GM21526 (cell line): ENCODE data around the gene MLC1.

Source experiments
- ATAC-seq: cut with Tn5 transposase; IDR thresholded peaks from one replicate; pipeline ENCODE4 v1.9.1; 2021; ENCODE audit warnings: moderate library complexity; ENCODE audit not compliant: unreplicated experiment, low FRiP score

Gene MLC1

GRCh38 chr22:50040717-50041116 lies 44.5 kb downstream of the MLC1 start:
- ATAC-seq: no peak

DNA sequence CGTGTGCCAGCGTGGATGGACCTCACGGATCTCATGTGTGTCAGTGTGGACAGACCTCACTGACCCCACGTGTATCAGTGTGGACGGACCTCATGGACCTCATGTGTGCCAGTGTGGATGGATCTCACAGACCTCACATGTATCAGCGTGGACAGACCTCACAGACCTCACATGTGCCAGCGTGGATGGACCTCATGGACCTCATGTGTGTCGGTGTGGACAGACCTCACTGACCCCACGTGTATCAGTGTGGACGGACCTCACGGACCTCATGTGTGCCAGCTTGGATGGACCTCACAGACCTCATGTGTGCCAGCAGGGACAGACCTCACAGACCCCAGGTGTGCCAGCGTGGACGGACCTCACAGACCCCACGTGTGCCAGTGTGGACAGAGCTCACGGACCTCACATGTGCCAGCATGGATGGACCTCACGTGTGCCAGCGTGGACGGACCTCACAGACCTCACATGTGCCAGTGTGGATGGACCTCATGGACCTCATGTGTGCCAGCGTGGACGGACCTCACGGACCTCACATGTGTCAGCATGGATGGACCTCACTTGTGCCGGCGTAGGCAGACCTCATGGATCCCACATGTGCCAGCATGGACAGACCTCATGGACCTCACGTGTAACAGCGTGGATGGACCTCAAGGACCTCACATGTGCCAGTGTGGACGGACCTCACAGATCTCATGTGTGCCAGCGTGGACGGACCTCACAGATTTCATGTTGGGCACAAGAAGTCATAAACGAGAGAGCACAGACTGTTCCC lies 45.4 kb downstream of the MLC1 start:
- no peak for ATAC-seq

DNA sequence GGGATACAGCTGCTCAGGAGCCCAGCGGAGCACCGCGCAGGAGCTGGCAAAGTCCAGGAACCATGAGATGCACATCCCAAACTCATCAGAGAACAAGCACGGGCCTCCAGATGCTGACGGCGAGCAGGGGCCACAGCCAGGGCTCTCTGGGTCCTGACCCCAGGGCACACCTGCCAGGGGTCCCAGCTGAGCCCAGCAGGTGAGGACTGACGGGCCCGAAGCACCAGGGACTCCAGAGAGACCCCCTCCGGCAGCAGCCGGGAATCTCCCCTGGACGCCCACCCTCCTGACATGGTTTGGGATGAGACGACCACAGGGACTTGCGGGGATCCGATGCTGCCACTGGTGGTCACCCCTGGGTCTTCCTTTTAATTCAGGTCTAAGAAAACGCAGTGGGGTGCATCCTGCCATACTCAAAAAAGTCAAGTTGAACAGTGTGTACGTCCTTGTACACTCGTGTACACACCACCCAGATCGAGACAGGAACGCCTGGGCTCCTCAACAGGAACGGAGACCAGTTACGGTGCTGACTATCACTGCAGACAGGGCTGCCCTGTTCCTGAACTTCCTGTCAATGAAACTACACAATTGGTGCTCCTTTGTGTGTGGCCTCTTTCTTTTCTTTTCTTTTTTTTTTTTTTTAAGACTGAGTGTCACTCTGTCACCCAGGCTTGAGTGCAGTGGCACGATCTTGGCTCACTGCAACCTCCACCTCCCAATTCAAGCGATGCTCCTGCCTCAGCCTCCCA lies 49.1 kb downstream of the MLC1 start:
- ATAC-seq: no peak

DNA sequence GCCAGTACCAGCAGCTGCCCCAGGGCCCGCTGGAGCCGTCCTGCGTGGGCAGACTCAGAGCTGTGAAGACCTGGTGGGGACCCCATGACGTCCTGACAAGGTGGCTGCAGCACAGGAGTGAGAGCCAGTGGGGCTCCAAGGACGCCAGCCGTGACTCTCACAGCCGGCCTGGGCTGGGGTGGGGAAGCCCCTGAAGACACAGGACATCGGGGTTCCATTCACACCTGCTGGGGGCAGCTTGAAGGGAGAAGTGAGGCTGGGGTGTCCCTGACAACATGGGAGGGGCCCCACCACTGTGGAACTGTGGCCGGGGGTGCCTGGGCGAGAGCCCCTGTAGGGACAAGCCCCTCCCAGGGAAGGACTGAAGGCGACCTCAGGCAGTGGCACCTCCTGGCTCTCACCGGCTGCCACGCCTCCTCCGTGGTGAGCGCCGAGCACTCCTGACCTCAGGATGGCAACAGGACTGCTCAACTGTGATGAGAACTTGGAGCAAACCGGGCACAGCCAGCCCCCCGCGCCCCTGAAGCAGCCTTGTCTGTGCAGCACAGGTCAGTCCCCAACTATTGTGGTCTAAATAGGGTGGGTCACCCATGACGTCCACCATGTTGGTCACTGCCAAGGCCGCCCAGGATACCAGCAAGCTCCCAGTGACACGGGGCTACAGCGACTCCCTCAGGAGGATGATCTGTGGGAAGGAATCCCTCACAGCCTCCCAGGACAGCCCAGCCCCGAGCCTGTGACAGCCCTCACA lies 49.9 kb downstream of the MLC1 start:
- no peak for ATAC-seq

- no peak for ATAC-seq
Observed at GRCh38 chr22:50034126-50035081, 50.8 kb downstream of the MLC1 start.

DNA sequence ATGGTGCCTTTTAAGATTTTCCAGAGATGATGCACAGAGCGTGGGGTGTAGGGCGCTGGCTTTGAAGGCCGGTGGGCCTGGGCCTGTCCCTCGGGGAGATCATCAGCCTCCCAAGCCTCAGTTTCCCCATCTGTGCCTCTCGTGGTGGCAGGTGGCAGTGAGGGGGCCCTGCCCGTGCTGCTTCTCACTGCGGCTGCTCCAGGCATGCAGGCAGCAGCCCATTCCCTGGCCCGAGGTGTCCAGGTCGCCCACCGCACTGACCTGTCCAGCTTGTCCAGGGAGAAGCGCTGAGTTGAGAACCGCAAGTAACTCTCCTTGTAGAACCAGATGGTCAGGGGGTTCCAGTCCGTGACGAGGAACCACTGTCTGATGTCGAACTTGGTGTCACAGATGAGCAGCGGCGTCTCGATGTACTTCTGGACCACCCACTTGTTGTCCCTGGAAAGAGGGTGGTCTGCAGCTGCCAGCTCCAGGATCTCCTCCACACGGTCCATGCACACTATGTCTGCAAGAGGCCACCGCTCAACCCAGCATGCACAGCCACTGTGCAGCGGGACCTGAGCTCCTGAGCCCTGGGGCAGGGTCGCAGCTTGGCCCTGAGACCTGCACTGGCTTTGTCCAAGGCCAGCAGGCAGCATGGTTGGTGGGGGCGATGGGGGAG lies 52.2 kb downstream of the MLC1 start:
- ATAC-seq: no peak

GRCh38 chr22:50032109-50032871 lies 52.9 kb downstream of the MLC1 start:
- no peak for ATAC-seq

DNA sequence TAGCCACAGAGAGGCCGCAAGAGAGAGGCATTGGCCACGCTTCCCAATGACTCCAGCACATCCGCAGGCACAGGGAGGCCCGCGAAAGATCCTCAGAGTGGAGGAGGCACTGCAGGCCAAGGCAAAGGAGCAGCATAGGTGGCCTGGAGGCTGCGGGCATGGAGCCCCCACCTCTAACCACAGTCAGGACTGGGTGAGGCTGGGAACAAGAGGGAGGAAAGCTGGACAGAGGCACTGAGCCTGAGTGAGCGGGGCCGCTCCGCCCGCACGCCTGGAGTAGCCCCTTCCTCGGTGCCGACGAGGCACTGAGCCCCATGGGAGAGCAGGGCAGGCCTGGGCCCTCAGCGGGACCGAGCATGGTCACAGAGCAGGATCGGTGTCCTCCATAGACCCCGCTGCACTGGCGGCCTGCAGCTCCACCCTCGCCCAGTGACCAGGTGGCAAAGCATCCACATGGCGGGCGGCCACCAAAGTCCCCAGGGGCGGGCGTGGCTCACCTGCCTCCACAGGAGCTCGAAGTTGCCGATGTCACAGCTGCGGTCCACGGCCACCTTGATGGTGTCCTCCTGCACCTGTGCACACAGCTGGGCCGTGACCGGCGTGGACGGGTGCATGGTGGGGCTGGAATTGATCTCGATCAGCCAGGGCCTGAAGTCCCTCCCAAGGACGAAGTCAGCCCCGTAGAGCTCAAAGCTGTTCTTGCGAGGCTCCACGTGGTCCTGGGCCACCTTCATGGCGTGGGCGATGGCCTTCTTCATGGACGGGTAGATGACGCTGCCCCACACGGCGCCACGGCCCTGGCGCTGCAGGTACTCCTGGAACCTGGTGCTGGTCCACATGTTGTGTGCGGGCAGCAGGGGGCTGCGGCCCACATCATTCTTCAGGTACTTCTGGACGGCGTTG lies 53.8 kb downstream of the MLC1 start:
- ATAC-seq: no peak

DNA sequence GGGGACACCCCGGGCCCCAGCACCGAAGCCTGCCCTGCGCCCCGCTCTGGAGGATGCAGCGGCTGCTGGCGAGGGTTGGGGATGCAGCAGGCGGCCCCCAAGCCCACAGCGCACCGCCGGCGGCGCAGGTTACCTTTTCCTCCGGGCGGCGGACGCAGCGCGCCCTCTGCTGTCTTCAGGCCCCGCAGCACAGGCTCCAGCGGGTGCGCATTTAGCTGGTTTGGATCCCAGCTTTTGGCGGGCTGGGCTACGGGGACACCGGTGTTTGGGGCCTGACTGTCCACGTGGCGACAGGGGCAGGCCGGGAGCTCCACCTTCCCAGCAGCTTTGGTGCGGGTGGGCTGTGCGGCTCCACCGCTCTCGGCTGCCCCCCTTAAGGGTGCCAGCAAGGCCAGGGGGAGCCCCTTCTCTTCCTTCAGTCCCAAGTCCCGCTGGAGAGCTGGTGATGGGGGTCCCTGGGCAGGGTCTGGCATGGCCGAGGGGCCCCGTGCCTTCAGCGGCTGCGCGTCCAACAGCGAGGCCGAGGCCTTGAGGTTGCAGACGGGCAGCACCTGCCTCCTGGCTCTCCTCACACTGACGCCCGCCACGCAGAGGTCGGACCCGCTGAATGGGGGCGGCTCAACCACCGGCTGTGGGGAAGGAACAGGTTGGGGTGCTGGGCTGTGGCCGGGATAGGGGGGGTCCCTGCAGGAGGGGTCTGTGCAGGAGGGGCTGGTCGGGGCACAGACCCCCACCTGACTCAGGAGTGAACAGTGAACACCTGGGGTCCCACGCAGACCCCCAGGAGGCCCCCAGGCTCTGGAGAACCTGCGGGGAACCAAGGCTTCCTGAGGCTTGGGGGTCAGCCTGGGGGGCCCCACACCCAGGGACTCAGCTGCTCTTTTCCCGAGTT lies 54.7 kb downstream of the MLC1 start:
- ATAC-seq: peak; percentile 57

DNA sequence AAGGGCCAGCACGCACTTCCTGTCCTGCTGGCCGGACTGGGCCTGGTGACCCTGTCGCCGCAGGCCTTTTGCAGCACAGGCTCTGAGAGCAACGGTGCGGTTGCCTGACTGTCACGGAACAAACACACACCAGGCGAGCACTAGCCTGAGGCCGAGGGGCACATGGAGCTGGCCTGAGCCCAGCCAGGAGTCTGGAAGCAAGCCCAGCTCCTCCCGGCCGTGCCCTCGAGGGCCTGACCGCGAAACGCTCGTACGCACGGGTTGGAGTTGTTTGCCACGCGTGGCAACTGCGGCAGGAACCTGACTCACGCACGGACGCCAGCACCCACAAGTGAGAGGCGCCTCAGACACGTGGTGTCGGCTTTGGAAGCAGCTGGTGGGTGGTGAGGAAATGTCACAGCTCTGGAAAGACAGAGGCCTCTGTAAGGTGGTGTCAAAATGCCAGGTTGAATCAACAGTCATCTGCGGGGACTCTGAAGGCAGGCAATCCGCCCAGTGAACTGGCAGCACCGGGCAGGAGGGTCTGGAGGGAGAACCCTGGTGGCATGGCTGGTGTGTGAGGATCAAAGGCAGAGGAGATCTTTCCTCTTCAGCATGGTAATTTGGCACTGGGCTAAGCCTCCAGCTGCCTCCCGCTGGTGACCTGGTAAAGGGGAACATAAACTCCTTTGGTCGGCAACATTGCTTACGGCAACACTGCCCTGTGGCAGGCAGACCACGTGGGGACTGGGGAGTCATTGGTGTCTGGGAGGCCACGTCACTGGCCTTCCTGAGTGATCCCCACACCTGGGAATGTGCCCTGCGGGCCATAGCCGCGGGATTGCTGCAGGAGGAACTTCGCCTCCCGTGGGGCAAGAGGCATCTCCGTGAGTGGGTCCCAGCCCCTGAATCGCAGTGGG lies 57.3 kb downstream of the MLC1 start:
- ATAC-seq: no peak

DNA sequence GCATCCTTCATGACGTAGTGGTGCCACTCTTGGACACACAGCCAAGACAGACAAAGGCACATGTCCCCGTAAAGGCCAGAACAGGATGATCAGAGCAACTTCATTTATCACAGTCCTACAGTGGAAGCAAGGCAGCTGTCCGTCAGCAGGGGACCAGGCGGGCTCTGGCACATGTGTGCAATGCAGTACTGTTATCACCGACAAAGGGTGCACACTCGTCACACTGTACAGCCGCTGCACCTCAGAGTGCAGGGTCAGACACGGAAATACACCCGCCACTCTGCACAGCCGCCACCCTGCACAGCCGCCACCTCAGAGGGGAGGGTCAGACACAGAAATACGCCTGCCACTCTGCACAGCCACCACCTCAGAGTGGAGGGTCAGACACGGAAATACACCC lies 59.2 kb downstream of the MLC1 start:
- no peak for ATAC-seq

GRCh38 chr22:50022171-50022819 lies 62.9 kb downstream of the MLC1 start:
- no peak for ATAC-seq

GRCh38 chr22:50020606-50021005 lies 64.6 kb downstream of the MLC1 start:
- no peak for ATAC-seq

DNA sequence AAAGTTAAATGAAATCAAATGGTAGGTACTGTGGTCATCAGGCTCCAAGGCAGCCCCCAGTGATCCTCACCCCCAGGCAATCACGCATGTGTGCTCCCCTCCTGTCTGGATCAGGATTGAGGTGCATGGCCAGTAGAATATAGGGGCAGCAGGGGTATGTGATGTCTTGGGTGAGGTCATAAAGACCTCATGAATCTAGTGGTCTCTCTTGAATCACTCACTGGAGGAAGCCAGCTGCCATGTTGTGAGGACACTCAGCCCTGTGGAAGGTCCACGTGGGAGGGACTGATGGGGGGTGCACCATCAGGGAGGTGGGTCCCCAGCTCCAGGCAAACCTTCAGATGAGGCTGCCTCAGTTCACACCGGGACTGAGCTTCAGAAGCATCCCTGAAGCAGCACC lies 65.9 kb downstream of the MLC1 start:
- ATAC-seq: no peak

GRCh38 chr22:50018608-50019285 lies 66.5 kb downstream of the MLC1 start:
- no peak for ATAC-seq
